CD14-positive monocyte (primary cell): Measurements from ENCODE around the gene GAPDHS. TPM values are rescaled to one million over a fixed set of nuclear protein-coding genes. Genes with fewer than 3 reads are reported as not detected.

Experiments used
- DNase-seq, 3 donors: peaks; one replicate each; pipeline ENCODE4 v3.0.0-alpha.2; 2011 to 2022
- H2AFZ ChIP-seq: 2 replicates; pipeline ENCODE4 v1.6.0; 2012; ENCODE audit warnings: mild to moderate bottlenecking, low read depth, low read length, inconsistent platforms; ENCODE audit not compliant: insufficient read depth, poor library complexity, severe bottlenecking
- H3K27ac ChIP-seq, 2 donors: 1 replicate in 1 of 2; 2 replicates in 1 of 2; pipeline ENCODE4 v1.5.1; 2012 to 2013; ENCODE audit warnings: low read length in 2 of 2, control low read depth in 1 of 2, inconsistent platforms in 1 of 2, low read depth in 1 of 2, mild to moderate bottlenecking in 1 of 2
- H3K27me3 ChIP-seq, 2 donors: one replicate each; pipeline versions ENCODE4 v1.6.0 to v1.6.1; 2011 to 2013; ENCODE audit warnings: low read length in 2 of 2; ENCODE audit not compliant: control insufficient read depth in 2 of 2, insufficient read depth in 2 of 2
- H3K36me3 ChIP-seq, 2 donors: replicated peaks in 1 of 2; 1 replicate in 1 of 2; 2 replicates in 1 of 2; pipeline versions ENCODE4 v1.5.1 to v1.6.1; 2012 to 2013; ENCODE audit warnings: low read length in 2 of 2, control low read depth in 1 of 2, inconsistent platforms in 1 of 2, mild to moderate bottlenecking in 1 of 2; ENCODE audit not compliant: insufficient read depth in 2 of 2, control insufficient read depth in 1 of 2
- H3K4me1 ChIP-seq, 2 donors: 1 replicate in 1 of 2; 2 replicates in 1 of 2; pipeline versions ENCODE4 v1.5.1 to v1.6.1; 2012 to 2013; ENCODE audit warnings: low read length in 2 of 2, control low read depth in 1 of 2, inconsistent platforms in 1 of 2, mild to moderate bottlenecking in 1 of 2, moderate library complexity in 1 of 2; ENCODE audit not compliant: insufficient read depth in 2 of 2, control insufficient read depth in 1 of 2
- H3K4me2 ChIP-seq: replicated peaks from 2 replicates; pipeline ENCODE3; 2012; ENCODE audit warnings: low read length, moderate library complexity, mild to moderate bottlenecking; ENCODE audit not compliant: poor library complexity, severe bottlenecking; ENCODE audit errors: extremely low read depth
- H3K4me3 ChIP-seq, 3 experiments: fragments of 200-600 bp in 1 of 3; sonication (generic) in 1 of 3; replicated peaks in 1 of 3; 1 replicate in 2 of 3; 2 replicates in 1 of 3; pipeline ENCODE4 v1.5.1; 2011 to 2013; ENCODE audit warnings: low read length in 3 of 3, mild to moderate bottlenecking in 3 of 3, control low read depth in 2 of 3, low read depth in 2 of 3, inconsistent platforms in 1 of 3, moderate library complexity in 1 of 3
- H3K79me2 ChIP-seq: 2 replicates; pipeline ENCODE4 v1.6.0; 2012; ENCODE audit warnings: mild to moderate bottlenecking, control low read depth, inconsistent platforms, low read length, moderate library complexity; ENCODE audit not compliant: insufficient read depth
- H3K9ac ChIP-seq: 2 replicates; pipeline ENCODE4 v1.6.0; 2017; ENCODE audit warnings: low read length, mild to moderate bottlenecking; ENCODE audit not compliant: insufficient read depth, poor library complexity, severe bottlenecking
- H3K9me3 ChIP-seq, 2 donors: replicated peaks in 1 of 2; 1 replicate in 1 of 2; 2 replicates in 1 of 2; pipeline versions ENCODE4 v1.5.1 to v1.6.1; 2012 to 2013; ENCODE audit warnings: low read length in 2 of 2, control low read depth in 1 of 2; ENCODE audit not compliant: control insufficient read depth in 1 of 2, insufficient read depth in 1 of 2
- H4K20me1 ChIP-seq: 2 replicates; pipeline ENCODE4 v1.6.0; 2012; ENCODE audit warnings: mild to moderate bottlenecking, low read length, control low read depth, moderate library complexity; ENCODE audit not compliant: insufficient read depth
- H3K27ac Mint-ChIP-seq, 7 donors: one replicate each; pipeline ENCODE4 v1.8.0; 2020; ENCODE audit warnings: mild to moderate bottlenecking in 7 of 7, mixed read lengths in 7 of 7, moderate library complexity in 6 of 7, inconsistent platforms in 2 of 7
- H3K27me3 Mint-ChIP-seq, 3 donors: one replicate each; pipeline ENCODE4 v1.8.0; 2021 to 2022; ENCODE audit warnings: low read depth in 3 of 3, mild to moderate bottlenecking in 3 of 3, mixed read lengths in 3 of 3, moderate library complexity in 3 of 3, inconsistent platforms in 1 of 3
- H3K36me3 Mint-ChIP-seq, 2 donors: one replicate each; pipeline ENCODE4 v1.8.0; 2020; ENCODE audit warnings: mixed read lengths in 2 of 2, inconsistent platforms in 1 of 2, mild to moderate bottlenecking in 1 of 2
- H3K4me1 Mint-ChIP-seq: one replicate; pipeline ENCODE4 v1.8.0; 2020; ENCODE audit warnings: mild to moderate bottlenecking, mixed read lengths
- H3K4me3 Mint-ChIP-seq, 2 donors: one replicate each; pipeline ENCODE4 v1.8.0; 2020; ENCODE audit warnings: mild to moderate bottlenecking in 2 of 2, mixed read lengths in 2 of 2, moderate library complexity in 1 of 2
- H3K9me3 Mint-ChIP-seq, 7 donors: one replicate each; pipeline ENCODE4 v1.8.0; 2020 to 2022; ENCODE audit warnings: mixed read lengths in 7 of 7, mild to moderate bottlenecking in 6 of 7, moderate library complexity in 6 of 7, inconsistent platforms in 2 of 7
- WGBS: methylation state at CpG from one replicate; pipeline ENCODE4 v1.1.5; 2013; ENCODE audit warnings: missing lambda C conversion rate; ENCODE audit not compliant: insufficient coverage; 5-methylcytosine and 5-hydroxymethylcytosine counted together
- intact Hi-C, 2 donors: fragments of 100-400 bp; cut with micrococcal nuclease; formaldehyde crosslinking; loops; one replicate each; pipeline versions ENCODE4 v1.15.0 to v1.15.1; 2023
- polyA plus RNA-seq, 3 donors: library from polyadenylated mRNA; depleted of rRNA in 1 of 3; unstranded in 2 of 3; stranded (reverse) in 1 of 3; fragments of 300-500 nt in 2 of 3; fragments of >200 nt in 1 of 3; fragmentation: Illumina TruSeq in 2 of 3; gene quantifications; 1 replicate in 2 of 3; 2 replicates in 1 of 3; pipeline ENCODE4 v1.2.3, GENCODE V29; 2012 to 2021
- TF ChIP-seq, protein P1 (sequence below): fragments of 200-600 bp; IDR thresholded peaks from one replicate; pipeline ENCODE4 v1.8.0; 2022; ENCODE audit warnings: antibody characterized with exemption, mild to moderate bottlenecking

Gene GAPDHS
- polyA plus RNA-seq, 3 donors = not detected

DNA sequence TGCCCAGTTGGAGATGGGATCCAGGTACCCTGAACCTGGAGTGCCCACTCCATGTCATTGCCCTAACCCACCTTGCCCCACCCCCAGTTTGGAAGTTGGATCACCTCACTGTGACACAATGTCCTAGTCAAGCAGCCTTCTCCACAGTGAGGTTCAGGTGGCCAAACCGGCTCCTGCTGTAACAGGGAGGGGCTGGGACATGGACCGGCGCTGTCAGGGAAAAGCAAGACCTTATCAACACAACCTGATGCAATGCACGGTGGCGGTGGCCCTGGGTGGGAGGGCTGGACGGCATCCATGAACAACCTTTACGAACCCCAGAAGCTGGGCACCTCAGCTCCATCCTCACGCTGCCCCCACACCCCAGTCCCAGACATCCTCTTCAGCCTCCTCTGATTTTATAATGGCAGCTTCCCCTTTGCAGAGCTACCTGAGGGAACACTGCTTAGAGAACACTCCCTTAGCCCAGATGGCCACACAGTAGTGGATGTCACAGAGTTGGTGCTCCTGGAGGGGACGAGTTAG is 41.4 kb upstream of the GAPDHS start:
- no peaks in the 10 kb centered on the region for H3K9me3 ChIP-seq
- no peak overlapping the region for H3K4me3 Mint-ChIP-seq
- no peak overlapping the region for H3K4me3 ChIP-seq
- peaks cover 0 to 5% of the 10 kb centered on the region in 2 donors for H3K4me1 ChIP-seq
- 91% methylated on average over 8 of the region's 9 CpGs for WGBS
- no peak overlapping the region for H3K27ac Mint-ChIP-seq
- H3K9ac ChIP-seq = no peak overlapping the region
- no peak overlapping the region for H3K27ac ChIP-seq
- H3K79me2 ChIP-seq = no peaks in the 10 kb centered on the region
- peaks cover 7% of the 10 kb centered on the region for H3K4me1 Mint-ChIP-seq
- no peaks in the 10 kb centered on the region for H4K20me1 ChIP-seq
- H2AFZ ChIP-seq = no peak overlapping the region
- peaks cover 0 to 2% (median 0%) of the 10 kb centered on the region in 7 donors for H3K9me3 Mint-ChIP-seq
- DNase-seq = no peak
- H3K27me3 ChIP-seq = peaks cover 0 to under 1% of the 10 kb centered on the region in 2 donors
- no peaks in the 10 kb centered on the region for H3K36me3 ChIP-seq
- intact Hi-C loops = loop anchor here in 1 of 2 donors (10.0 kb wide), 1 partner anchor 137 kb away; the partner anchor contains the start of gene FFAR3
- H3K36me3 Mint-ChIP-seq = no peaks in the 10 kb centered on the region
- H3K4me2 ChIP-seq = no peak overlapping the region
- TF ChIP-seq, protein P1, sequence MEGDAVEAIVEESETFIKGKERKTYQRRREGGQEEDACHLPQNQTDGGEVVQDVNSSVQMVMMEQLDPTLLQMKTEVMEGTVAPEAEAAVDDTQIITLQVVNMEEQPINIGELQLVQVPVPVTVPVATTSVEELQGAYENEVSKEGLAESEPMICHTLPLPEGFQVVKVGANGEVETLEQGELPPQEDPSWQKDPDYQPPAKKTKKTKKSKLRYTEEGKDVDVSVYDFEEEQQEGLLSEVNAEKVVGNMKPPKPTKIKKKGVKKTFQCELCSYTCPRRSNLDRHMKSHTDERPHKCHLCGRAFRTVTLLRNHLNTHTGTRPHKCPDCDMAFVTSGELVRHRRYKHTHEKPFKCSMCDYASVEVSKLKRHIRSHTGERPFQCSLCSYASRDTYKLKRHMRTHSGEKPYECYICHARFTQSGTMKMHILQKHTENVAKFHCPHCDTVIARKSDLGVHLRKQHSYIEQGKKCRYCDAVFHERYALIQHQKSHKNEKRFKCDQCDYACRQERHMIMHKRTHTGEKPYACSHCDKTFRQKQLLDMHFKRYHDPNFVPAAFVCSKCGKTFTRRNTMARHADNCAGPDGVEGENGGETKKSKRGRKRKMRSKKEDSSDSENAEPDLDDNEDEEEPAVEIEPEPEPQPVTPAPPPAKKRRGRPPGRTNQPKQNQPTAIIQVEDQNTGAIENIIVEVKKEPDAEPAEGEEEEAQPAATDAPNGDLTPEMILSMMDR = no peak
- peaks cover 20 to 22% (median 21%) of the 10 kb centered on the region in 3 donors for H3K27me3 Mint-ChIP-seq

DNA sequence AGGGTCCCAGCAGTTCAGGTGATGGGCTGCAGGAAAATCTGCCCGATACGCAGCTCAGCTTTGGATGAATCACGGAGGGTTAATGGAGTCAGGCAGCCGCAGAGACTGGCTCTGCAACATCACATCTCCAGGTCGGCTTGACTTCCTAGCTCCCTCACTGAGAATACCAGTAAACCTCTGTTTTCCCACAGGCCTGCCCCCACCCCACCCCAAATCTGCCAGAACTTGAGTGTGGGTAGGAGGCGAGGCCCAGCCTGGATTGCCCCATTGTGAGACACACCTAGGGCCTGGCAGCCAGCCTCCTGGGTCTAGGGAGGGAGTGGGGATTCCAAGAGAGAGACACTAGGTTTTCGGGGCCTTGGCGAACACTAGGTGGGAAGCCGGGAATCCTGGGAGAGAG is 39.3 kb upstream of the GAPDHS start:
- TF ChIP-seq, protein P1 = no peak

More for the DNA sequence above, 39.3 kb upstream of the GAPDHS start:
- Mint-ChIP-seq H3K27ac (peak overlapping the region in 1 of 7 donors; percentile 40), H3K27me3 (peaks cover 16 to 18% (median 16%) of the 10 kb centered on the region in 3 donors), H3K36me3 (no peaks in the 10 kb centered on the region), H3K9me3 (peaks cover 0 to 2% (median 0%) of the 10 kb centered on the region in 7 donors), H3K4me1 (peaks cover 7% of the 10 kb centered on the region), H3K4me3 (no peak overlapping the region)
- H2AFZ ChIP-seq = no peak overlapping the region
- peaks cover 0 to 5% of the 10 kb centered on the region in 2 donors for H3K4me1 ChIP-seq
- DNase-seq = no peak
- no peaks in the 10 kb centered on the region for H3K79me2 ChIP-seq
- 100% methylated on average over 2 of the region's 9 CpGs for WGBS
- H4K20me1 ChIP-seq = no peaks in the 10 kb centered on the region
- H3K27me3 ChIP-seq = no peaks in the 10 kb centered on the region
- no peak overlapping the region for H3K4me2 ChIP-seq
- no peak overlapping the region for H3K27ac ChIP-seq
- H3K4me3 ChIP-seq = no peak overlapping the region
- no peaks in the 10 kb centered on the region for H3K36me3 ChIP-seq
- no peak overlapping the region for H3K9ac ChIP-seq
- intact Hi-C loops = loop anchor here in 1 of 2 donors (10.0 kb wide), 1 partner anchor 139 kb away; the partner anchor contains the start of gene FFAR3
- no peaks in the 10 kb centered on the region for H3K9me3 ChIP-seq
